ENCODE data around the gene ALX1.
A peak's percentile ranks its signal among the peaks of the same experiment; 100 is the strongest.

DNA sequence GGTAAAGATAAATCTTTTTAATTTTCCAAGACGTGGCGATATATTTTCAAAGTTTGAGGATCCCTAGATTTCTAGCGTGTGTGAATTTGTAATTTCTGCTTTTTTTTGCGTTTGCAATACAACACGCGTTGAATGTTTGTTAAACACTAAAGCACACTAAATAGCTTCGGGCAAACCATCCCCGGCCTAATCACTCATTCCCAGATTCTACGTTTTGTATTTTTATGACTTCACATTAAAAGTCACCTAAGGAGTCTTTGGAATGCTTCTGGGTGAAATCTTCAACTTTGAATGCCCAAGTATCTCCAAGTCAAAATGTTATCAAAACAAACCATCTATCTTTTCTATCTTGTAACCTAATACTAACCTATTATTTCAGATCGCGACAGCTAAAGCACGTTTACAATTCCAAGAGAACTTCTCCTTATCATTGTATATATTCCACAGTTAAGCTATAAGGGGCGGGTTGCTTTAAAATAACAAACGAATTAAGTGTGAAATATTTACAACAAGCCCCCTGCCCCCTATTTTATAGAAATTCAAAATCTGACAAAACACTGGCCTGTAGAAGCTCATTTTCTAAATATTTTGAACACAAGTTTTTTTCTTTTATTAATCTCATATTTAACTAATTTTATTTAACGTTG, 1.1 kb downstream of the ALX1 start:
- TF ChIP-seq, protein P1, sequence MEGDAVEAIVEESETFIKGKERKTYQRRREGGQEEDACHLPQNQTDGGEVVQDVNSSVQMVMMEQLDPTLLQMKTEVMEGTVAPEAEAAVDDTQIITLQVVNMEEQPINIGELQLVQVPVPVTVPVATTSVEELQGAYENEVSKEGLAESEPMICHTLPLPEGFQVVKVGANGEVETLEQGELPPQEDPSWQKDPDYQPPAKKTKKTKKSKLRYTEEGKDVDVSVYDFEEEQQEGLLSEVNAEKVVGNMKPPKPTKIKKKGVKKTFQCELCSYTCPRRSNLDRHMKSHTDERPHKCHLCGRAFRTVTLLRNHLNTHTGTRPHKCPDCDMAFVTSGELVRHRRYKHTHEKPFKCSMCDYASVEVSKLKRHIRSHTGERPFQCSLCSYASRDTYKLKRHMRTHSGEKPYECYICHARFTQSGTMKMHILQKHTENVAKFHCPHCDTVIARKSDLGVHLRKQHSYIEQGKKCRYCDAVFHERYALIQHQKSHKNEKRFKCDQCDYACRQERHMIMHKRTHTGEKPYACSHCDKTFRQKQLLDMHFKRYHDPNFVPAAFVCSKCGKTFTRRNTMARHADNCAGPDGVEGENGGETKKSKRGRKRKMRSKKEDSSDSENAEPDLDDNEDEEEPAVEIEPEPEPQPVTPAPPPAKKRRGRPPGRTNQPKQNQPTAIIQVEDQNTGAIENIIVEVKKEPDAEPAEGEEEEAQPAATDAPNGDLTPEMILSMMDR (IDR thresholded peaks at IDR 0.05): no peak
- TF ChIP-seq POLR2A (IDR thresholded peaks at IDR 0.05) (no peak), EP300 (IDR thresholded peaks at IDR 0.05) (peak in 1 of 2 donors; percentile 56)
